Measurements from ENCODE around the gene CYP46A1.

DNA sequence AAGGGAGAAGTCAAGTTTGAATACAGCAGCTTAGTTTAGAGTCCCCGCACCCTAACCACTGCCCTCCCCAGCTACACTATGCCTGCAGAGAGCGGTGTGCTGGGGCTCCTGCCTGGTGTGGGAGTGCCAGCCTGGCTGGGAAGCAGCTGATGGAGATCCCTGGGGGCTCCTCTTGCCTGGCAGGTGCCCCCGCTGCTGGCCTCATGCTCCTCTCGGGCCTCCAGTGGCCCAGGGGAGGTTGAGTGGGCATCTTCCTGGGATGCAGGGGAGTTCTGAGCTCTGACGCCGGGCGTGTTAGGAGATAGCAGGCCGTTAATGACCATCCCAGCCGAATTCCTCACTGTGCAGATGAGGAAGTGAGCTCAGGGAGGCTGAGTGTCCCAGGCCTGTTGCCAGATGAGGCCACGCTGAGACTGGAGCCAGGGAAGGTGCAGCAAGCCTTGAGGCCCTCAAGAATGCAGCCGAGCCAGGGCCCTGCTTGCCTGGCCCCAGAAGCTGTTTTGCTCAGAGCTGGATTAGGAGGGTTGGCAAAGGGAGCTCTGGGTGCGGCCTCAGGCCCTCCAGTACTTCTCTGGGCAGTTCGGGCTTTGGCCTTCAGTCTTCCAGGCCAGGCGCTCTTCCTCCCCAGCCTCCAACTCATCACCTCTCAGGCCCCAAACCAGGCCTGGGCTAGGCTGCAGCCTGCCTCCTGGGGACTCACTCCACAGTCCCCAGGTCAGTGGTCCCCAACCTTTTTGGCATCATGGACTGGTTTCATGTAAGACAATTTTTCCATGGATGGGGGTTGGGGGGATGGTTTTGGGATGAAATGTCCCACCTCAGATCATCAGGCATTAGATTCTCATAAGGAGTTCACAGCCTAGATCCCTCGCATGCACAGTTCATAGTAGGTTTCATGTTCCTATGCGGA lies 6.6 kb upstream of the CYP46A1 start:
- TF ChIP-seq, protein P1, sequence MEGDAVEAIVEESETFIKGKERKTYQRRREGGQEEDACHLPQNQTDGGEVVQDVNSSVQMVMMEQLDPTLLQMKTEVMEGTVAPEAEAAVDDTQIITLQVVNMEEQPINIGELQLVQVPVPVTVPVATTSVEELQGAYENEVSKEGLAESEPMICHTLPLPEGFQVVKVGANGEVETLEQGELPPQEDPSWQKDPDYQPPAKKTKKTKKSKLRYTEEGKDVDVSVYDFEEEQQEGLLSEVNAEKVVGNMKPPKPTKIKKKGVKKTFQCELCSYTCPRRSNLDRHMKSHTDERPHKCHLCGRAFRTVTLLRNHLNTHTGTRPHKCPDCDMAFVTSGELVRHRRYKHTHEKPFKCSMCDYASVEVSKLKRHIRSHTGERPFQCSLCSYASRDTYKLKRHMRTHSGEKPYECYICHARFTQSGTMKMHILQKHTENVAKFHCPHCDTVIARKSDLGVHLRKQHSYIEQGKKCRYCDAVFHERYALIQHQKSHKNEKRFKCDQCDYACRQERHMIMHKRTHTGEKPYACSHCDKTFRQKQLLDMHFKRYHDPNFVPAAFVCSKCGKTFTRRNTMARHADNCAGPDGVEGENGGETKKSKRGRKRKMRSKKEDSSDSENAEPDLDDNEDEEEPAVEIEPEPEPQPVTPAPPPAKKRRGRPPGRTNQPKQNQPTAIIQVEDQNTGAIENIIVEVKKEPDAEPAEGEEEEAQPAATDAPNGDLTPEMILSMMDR (IDR thresholded peaks at IDR 0.05 in 4 of 5, conservative IDR thresholded peaks at IDR 0.05 in 1 of 5): no peak
- no peak for TF ChIP-seq POLR2A (IDR thresholded peaks at IDR 0.05)
